Activated CD8-positive, alpha-beta memory T cell treated with anti-CD3 and anti-CD28 coated beads, Interleukin-2, amount 50 U/mL, for 4 hours (primary cell): ENCODE results near the gene DOP1B.
"Not testable (repeated sequence)": the region's sequence is repeated elsewhere in the genome, so short reads cannot be mapped to it uniquely, and the experiment has no call there.

Source experiments
- DNase-seq: peaks from one replicate; pipeline ENCODE4 v3.0.0-alpha.2; 2020

DOP1B gene

DNA sequence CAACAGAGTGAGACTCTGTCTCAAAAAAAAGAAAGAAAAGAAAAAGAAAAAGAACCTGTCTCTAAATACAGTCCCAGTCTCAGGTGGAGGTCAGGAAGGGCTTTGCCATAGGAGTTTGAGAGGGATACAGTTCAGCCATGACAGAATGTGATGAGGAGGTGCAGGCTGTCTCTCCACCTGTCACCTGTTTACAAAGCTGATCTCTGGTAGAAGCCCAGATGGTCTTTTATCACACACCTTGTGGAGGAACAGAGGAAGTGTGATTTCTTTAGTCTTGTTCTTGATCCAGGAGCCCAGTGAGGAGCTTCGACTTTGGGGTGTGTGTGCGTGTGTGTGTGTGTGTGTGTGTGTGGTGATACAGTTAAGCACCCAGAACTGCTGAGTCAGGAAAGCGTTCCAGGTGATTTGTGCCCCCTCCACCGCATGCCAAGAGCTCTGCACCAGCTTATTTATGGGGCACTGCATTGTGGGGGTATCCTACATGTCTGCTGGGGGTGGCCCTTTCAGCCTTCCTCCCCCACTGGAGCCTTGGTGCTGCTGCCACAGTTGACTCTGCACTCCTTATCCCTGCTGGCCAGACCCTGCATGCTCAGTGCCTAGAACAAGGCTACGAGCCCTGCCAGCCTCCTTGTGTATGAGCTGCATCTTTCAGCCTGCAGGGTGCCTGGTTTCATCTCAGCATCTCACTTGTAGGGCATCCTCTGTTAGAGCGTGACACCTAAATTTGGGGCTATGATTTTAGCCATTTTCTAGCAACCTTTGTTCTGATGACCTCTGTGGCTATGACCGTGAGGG, 19.3 kb downstream of the DOP1B start:
- DNase-seq, result no peak

DNA sequence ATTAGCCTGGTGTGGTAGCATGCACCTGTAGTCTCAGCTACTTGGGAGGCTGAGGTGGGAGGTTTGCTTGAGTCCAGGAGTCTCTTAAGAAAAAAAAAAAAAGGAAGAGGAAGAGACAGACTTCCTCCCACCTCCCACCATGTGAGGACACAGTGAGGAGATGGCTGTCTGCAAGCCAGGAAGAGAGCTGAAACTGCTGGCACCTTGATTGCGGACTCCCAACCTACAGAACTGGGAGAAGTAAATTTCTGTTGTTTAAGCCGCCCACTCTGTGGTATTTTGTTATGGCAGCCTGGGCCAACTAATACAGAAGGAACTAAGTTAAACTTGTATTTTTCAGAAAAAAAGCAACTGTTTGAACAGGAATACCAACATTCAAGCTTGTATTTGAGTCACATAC, 21.7 kb downstream of the DOP1B start:
- no peak for DNase-seq

DNA sequence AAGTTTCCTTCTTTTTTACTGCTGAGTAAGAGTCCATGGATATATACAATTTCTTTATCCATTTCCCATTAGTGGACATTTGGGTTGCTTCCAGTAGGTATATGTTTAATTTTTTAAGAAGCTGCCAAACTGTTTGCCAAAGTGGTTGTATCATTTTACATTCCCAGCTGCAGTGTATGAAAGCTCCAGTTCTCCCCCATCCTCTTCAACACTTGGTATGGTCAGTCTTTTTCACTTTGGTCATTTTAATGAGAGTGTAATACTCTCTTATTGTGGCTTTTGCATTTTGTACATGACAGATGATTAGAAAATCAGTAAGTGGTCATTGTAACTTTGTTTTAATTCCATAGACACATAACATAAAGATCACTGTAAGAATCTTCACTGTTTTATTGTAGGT, 22.5 kb downstream of the DOP1B start:
- DNase-seq, result no peak

DNA sequence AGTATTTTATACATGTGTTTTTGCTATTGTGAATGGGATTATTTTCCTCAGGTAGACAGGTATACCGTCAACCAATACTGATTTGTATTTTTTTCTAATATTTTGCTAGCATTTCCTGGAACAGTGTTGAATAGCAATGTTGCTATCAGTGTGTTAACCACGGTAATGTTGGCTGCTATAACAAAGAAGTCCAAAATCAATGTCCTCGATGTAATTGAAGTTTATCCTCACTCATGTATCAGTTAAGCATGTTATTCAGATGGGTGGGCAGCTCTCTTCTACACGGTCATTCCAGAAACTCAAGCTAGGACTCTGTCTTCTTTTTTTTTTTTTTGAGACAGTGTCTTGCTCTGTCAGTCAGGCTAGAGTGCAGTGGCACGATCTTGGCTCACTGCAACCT, 24.3 kb downstream of the DOP1B start:
- no peak for DNase-seq

DNA sequence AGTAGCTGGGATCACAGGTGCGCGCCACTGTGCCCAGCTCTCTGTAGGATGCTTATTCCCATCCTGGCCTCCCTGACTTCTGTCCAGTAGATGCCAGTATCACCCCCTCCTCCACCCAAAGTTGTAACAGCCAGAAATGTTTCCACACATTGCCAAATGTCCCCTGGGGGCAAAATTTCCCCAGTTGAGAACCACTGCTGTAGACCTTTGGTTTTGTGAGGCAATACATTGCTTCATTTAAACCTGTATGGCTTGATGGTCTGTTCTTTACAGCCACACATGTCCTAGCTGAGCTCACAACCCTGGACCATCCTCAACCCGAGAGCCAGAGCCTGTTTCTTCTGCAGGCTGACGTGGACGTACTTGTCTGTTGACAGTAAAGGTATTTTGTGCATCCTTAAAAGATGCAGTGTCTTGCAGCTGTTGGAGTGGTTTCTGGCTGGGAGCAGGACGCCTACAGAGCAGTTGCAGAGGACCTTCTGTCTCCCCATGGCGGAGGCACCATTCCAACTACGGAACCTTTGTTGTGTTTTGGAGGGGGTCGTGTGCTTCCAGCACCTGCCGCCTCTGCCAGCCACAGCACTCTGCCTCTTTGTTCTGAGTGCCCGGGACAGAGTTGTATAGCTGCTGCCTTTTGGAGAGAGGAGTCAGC, 26.6 kb downstream of the DOP1B start:
- no peak for DNase-seq

DNA sequence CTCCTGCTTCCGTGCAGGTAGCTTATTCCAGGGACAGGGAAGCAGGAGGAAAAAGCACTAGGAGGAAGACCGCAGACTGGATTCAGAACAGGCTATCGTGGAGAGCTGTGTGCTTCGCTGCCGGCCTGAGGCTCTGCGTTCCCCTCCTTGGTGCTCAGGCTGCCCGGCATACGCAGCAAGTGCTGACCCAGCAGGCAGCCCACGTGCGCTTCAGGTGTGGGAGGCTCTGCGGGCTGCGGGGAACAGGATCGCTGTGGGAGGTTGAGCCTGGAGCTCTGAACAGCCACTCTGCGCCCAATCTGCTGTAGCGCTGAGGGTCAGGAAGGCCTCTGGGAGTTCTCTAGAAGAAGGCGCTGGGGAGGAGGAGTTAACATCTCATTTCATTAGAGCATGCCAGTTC, 27.9 kb downstream of the DOP1B start:
- no peak for DNase-seq

DNA sequence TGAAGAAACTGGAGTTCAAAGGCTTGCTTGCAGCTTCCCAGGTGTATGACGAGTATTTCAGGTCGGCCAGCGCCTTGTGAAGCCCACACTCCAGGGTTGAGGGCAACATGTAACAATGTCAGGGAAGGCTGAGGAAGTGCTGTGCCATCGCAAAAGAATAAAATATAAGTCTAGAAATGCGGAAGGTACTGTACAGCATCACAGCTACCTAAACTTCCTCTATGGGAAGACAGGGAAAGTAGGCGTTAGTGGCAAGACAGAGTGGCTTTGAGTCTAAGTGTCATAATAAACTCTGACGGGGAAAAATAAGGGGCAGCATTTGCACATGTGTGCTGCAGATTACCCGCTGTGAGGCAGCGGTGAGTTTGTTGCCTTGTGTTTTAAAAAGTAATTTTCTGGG, 28.9 kb downstream of the DOP1B start:
- no peak for DNase-seq

DNA sequence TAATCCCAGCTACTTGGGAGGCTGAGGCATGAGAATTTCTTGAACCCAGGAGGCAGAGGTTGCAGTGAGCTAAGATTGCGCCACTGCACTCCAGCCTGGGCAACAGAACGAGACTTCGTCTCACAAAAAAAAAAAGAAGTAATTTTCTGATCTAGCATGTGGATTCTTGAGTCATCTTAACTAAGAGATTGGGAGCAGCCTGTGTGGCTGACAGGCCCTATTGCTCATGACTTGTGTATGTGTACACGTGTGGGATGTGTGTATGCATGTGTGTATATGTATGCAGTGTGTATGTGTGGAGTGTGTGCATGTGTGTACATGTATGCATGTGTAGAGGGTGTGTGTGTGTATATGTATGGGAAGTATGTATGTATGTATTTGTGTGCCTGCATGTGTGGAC, 29.5 kb downstream of the DOP1B start:
- DNase-seq, result no peak

DNA sequence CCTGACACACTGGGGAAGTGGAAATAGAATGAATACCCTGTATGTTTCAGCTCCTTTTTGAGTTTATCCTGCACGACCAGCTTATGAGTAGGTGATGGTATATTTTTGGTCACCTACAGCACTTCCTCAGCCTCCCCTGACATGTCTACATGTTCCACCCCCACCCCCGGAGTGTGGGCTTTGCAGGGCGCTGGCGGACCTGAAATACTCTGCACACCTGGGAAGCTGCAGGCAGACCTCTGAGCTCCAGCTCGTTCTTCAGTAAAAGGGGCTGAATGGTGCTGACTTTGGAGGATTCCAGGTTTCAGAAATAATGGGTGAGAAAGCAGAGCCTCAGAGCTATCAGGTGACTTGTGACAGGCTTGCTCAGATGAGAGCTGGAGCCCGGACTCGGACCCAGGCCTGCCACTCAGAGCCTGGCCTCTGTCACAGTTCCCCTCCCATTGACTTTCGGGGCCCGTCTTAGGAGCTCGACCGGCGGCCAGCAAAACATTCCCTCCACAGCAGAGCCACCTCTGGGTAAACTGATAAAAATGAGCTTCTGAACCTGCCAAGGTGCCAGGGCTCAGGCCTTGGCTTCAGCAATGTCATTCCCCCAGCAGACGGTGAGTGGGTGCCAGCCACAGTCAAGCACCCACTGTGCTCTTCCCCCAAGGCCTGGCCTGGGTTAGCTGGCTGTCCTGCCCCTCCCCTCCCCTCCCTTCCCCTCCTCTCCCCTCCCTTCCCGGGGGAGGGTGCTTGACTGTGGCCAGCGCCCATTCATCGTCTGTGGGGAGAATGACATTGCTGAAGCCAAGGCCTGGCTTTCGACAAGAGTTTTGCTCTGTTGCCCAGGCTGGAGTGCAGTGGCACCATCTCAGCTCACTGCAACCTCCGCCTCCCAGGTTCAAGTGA, 30.1 kb downstream of the DOP1B start:
- DNase-seq, result no peak

DNA sequence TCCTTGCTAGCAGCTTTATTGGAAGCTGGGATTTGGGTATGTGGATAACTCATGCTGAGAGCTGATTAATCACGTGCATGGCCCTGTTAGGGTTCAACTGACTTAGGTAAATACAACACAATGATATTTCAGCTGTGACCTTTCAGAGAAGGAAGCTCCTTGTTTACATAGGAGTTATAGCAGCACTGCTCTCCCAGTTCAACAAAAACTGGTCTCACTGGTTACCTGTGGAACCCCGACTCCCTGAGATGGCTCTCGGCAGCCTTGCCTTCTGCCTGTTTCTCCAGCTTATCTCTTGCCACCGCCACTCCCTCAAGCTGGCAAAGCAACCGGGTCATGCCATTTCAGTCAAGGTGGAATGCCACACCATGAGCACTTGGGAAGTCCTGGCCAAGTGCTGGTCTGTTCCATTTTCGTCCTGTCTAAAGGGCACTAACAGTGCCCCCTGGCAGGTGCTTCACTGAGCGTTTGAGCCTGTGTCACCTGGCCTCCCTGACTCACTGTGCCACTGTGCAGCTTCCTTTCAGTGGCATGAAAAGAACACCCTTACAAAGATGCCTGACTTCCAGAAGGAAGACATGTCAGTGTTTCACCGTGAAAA, 31.6 kb downstream of the DOP1B start:
- DNase-seq, result no peak

DNA sequence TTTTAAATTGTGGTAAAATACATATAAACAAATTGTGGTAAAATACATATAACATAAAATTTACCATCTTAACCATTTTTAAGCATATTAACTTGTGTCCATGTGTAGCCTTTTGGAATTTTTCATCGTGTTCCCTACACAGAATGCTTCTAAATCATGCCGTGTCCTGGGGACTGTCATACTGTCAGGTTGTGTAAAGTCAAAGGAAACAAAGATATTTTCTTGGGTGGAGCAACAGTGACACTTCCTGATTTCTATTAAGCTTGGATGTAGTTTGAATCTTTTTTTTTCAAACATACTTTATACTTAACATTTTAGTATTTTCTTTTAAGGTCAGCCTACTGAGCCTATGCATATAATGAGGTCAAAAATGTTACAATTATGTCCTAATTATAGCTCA, 32.3 kb downstream of the DOP1B start:
- DNase-seq, result no peak

DNA sequence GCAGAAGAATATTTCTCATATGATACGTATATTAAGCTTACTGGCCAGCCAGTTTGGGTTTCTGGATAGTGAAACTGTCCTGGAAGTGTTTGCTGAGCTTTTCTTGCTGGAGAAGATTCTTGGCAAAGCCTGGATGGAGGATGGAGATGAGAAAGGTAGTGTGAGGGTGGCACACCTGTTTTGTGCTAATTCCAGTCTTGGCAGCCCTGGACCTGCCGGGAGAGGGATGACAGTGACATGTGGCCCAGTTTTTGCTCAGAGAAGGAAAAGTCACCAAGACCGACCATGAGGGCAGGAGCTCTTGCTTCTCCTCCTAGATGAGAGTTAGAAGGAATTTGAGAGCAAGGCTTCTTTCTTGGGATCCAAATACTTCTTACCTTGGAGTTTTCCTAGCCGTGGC, 34.1 kb downstream of the DOP1B start:
- DNase-seq, result no peak

DNA sequence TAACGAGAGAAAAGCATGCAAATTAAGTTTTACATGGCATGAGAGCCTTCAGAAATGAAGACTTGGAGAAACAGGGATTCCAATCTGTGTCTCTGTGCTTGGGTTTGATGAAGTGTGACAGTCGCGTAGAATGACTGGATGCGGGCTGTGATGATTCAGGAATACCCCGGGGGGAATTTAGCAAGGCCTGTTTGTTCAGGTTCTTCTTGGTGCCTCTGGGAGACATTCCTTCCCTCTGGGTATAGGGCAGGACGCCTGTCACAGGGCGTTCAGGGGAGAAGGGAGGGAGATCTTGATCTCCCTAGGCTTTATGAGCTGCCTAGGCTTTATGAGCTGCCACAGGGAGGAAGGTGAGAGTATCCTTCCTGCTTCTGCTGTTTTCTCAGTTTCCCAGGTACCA, 36.6 kb downstream of the DOP1B start:
- DNase-seq, result no peak

DNA sequence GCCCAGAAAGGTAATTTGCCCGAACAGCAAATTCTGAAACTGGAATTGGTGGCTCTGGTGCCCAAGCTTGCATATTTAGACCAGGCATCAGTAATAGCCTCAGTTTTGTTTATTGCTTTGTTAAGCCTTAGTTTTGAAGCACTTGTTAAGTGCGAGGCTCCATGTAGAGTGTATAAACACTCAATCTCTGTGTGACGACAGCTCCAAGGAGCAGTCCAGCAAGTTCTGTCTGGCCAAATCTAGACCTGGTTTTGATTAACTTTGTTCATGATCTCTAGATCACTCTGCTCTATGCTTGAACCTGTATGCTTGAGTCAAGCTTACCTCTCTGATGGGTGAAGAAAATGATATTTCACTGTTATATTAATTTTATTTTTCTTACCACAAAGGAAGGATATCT, 37.4 kb downstream of the DOP1B start:
- no peak for DNase-seq

DNA sequence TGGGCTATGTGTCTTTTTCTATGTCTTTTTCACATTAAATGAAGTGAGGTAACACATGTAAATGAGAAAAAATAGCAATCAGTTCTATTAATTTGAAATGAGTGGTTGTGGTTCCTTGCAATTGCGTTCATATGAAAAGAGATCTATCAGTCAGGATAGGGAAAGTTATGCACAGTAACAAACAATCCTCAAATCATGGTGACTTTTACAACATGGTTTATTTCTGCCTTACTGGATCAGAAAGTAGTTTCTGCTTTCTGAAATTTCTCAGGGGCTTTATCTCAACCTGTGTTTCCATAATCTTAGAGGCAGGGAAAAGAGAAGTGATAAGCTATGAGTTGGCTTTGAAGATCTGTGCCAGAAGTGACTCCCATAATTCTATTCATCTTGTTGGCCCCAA, 39.0 kb downstream of the DOP1B start:
- no peak for DNase-seq

DNA sequence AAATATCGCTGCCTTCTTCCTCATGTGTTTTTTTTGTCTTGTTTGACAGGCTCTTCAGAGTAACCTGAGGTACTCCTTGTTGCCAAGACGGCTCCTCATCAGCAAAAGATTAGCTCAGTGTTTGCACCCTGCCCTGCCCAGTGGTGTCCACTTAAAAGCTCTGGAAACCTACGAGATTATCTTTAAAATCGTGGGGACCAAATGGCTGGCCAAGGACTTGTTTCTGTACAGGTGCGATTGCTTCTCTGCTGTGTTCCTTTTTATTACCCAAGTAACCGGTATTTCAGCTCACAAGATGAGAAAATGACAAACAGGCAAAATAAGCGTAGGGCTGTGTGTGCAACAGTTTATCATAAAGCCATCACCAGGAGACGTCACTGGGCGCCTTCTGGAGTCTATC, 42.4 kb downstream of the DOP1B start:
- no peak for DNase-seq

DNA sequence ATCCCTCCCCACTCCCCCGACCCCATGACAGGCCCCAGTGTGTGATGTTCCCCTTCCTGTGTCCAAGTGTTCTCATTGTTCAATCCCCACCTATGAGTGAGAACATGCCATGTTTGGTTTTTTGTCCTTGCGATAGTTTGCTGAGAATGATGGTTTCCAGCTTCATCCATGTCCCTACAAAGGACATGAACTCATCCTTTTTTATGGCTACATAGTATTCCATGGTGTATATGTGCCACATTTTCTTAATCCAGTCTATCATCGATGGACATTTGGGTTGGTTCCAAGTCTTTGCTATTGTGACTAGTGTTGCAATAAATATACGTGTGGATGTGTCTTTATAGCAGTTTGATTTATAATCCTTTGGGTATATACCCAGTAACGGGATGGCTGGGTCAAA, 43.0 kb downstream of the DOP1B start:
- DNase-seq, result not testable (repeated sequence)

DNA sequence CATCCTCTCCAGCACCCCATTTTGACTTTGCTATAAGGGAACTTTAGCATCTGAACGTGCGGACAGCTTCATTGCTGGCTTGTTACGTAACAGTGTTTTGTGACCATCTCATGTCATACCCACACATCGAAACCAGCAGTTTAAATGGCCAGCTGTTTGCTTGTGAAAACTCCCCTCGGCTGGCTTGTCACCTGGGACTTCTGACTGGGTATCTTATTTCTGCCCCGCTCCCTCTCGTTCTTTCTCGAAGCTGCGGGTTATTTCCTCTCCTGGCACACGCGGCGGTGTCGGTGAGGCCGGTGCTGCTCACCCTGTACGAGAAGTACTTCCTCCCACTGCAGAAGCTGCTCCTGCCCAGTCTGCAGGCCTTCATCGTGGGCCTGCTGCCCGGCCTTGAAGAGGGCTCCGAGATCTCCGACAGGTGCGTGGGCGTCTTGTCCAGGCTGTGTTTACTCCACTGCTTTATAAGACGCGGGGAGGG, 43.5 kb downstream of the DOP1B start:
- DNase-seq, result no peak

DNA sequence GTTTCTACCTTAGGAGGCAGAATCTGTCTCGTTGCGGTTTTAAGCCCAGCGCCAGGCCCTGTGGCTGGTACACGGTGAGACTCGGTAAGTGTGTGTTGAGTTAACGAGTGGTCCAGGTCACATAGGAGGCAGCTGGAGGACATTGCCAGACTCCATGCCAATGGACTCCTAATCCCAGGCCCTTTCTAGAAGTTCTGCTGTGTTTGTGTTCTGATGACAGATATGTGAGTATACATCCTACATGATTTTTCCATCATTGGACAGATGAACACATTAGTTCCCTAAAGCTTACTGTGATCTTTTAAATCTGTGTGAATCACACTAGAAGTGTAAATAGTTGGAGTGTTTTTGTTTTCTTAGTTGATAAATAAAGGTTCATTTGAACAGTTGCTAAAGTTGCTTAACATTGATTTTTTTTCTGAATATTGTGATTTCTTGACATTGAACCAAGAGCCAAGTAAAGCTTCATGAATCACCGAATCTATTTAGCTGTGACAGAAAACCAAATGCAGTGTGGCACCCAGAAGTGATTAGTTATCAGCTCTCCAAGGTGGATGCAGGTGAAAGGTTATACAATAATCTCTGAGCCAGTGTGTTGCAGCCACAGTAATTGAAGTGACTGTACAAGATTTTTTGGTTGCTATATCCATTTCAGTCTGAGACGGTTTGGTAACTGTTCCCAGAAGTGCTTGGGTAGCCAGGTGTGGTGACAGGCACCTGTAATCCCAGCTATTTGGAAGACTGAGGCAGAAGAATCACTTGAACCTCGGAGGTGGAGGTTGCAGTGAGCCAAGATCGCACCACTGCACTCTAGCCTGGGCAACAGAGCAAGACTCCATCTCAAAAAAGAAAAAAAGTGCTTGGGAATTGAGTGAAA, 46.3 kb downstream of the DOP1B start:
- DNase-seq, result no peak

DNA sequence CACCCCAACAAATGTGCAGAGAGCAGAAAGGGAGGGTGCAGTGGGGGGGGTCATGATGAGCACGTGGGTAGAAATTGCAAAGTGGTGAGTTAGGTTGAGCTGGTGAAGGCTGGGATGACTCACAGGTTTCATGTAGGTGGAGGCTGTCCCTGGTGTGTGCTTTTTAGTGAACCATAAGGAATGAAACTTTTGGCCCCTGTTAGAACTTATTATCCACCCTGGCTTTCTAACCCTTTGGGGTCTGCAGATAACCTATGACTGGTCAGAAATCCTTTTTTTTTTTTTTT, 46.9 kb downstream of the DOP1B start:
- peak; percentile 27 for DNase-seq

DNA sequence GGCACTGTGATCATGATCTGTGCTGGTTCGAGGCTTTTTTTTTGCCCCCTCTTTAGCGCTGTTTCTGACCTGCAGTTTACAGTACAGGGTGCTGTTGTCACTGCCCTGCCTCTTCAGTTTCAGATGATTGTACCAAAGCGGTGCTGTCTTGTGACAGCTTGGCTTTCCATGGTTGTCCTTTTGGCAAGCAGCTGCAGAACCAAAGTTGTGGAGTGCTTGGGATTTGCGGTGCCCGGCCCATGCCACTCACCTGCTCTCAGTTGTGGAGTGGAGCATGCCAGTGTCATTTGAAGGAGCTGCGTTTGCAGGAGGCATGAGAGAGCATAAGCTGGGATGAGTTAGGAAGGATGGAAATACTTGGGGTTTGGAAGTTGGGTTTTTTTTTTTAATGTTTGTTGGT, 48.4 kb downstream of the DOP1B start:
- no peak for DNase-seq

DNA sequence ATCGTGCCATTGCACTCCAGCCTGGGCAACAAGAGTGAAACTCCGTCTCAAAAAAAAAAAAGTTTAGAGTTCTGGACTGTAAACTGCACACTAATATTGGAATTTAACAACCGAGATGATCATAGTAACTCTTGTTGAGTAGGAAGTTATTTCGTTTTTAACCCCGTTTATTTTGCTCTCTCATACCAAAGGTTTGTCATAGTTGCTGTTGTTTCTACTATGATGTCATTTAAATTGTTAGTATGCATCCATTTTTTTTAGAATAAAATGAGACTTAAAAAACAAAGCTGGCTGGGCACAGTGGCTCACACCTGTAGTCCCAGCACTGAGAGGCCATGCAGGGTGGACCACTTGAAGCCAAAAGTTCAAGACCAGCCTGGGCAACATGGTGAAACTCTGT, 49.3 kb downstream of the DOP1B start:
- DNase-seq, result no peak
